Vagina (tissue), 2 donors: Measurements from ENCODE around the gene RFX5.
"Not testable (repeated sequence)": the region's sequence is repeated elsewhere in the genome, so short reads cannot be mapped to it uniquely, and the experiment has no call there.

ENCODE experiments used
- POLR2A ChIP-seq, 2 donors: fragments of 450-650 bp; IDR thresholded peaks; one replicate each; pipeline ENCODE4 v1.6.1; 2017; ENCODE audit warnings: antibody characterized with exemption in 2 of 2, mild to moderate bottlenecking in 2 of 2, moderate library complexity in 2 of 2
- POLR2AphosphoS5 ChIP-seq, 2 donors: sonication (generic); formaldehyde crosslinking; IDR thresholded peaks; one replicate each; pipeline ENCODE4 v1.9.0; 2017; ENCODE audit warnings: antibody characterized with exemption in 2 of 2, mild to moderate bottlenecking in 2 of 2, low read depth in 1 of 2; ENCODE audit not compliant: insufficient read depth in 1 of 2
- TF ChIP-seq, protein P1 (sequence below), 3 experiments: fragments of 450-650 bp in 2 of 3; fragments of 200-600 bp in 1 of 3; sonication (generic) in 1 of 3; IDR thresholded peaks; one replicate each; pipeline ENCODE4 v1.5.1; 2017 to 2019; ENCODE audit warnings: antibody characterized with exemption in 3 of 3, mild to moderate bottlenecking in 2 of 3, moderate library complexity in 2 of 3

DNA sequence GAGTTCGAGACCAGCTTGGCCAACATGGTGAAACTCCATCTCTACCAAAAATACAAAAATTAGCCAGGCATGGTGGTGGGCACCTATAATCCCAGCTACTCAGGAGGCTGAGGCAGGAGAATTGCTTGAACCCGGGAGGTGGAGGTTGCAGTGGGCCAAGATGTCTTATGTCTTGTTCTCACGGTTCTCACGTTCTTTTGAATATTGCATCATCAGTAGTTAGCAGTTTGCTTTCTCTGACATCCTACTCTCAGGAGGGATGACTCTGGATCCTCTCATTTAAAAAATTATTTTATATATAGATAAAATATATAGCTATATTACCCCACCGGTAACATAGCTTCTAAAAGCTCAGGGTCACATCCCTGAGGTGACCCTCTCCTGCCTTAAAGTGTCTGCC is 49.2 kb upstream of the RFX5 start:
- TF ChIP-seq, protein P1, sequence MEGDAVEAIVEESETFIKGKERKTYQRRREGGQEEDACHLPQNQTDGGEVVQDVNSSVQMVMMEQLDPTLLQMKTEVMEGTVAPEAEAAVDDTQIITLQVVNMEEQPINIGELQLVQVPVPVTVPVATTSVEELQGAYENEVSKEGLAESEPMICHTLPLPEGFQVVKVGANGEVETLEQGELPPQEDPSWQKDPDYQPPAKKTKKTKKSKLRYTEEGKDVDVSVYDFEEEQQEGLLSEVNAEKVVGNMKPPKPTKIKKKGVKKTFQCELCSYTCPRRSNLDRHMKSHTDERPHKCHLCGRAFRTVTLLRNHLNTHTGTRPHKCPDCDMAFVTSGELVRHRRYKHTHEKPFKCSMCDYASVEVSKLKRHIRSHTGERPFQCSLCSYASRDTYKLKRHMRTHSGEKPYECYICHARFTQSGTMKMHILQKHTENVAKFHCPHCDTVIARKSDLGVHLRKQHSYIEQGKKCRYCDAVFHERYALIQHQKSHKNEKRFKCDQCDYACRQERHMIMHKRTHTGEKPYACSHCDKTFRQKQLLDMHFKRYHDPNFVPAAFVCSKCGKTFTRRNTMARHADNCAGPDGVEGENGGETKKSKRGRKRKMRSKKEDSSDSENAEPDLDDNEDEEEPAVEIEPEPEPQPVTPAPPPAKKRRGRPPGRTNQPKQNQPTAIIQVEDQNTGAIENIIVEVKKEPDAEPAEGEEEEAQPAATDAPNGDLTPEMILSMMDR (IDR thresholded peaks at IDR 0.05), result not testable (repeated sequence)
- not testable (repeated sequence) for TF ChIP-seq POLR2A (IDR thresholded peaks at IDR 0.05); POLR2AphosphoS5 (IDR thresholded peaks at IDR 0.05; ENCODE audit: insufficient read depth in 1 of 2, low read depth in 1 of 2)
